Activated CD4-positive, CD25-positive, alpha-beta regulatory T cell (primary cell): ENCODE results near the gene KCNJ10.

Source experiments
- DNase-seq, 4 experiments: peaks; one replicate each; lab custom pipeline; 2025; lab: John Stamatoyannopoulos, UW

Gene KCNJ10

GRCh38 chr1:160024195-160024905 is 45.6 kb downstream of the KCNJ10 start:
- no peak for DNase-seq

GRCh38 chr1:160022330-160023310 is 47.3 kb downstream of the KCNJ10 start:
- no peak for DNase-seq

GRCh38 chr1:160021376-160022074 is 48.4 kb downstream of the KCNJ10 start:
- DNase-seq: no peak

- DNase-seq: no peak
Measured at GRCh38 chr1:160020196-160020595, 49.8 kb downstream of the KCNJ10 start.

GRCh38 chr1:160018900-160019299 is 51.1 kb downstream of the KCNJ10 start:
- DNase-seq: no peak

- no peak for DNase-seq
Measured at GRCh38 chr1:160018347-160018746, 51.6 kb downstream of the KCNJ10 start.

- no peak for DNase-seq
Measured at GRCh38 chr1:160017592-160017991, 52.4 kb downstream of the KCNJ10 start.

- no peak for DNase-seq
Measured at GRCh38 chr1:160011781-160012180, 58.2 kb downstream of the KCNJ10 start.

- no peak for DNase-seq
Measured at GRCh38 chr1:160009801-160010200, 60.2 kb downstream of the KCNJ10 start.

- no peak for DNase-seq
Measured at GRCh38 chr1:160009081-160009480, 60.9 kb downstream of the KCNJ10 start.

GRCh38 chr1:160007577-160008200 is 62.3 kb downstream of the KCNJ10 start:
- no peak for DNase-seq

- peak in 3 of 4 experiments; percentile 43 to 58 (median 48) for DNase-seq
Measured at GRCh38 chr1:160006312-160006940, 63.5 kb downstream of the KCNJ10 start.

GRCh38 chr1:160005070-160005469 is 64.9 kb downstream of the KCNJ10 start:
- no peak for DNase-seq

GRCh38 chr1:160004425-160004824 is 65.5 kb downstream of the KCNJ10 start:
- DNase-seq: no peak

GRCh38 chr1:160004001-160004400 is 66.0 kb downstream of the KCNJ10 start:
- no peak for DNase-seq

GRCh38 chr1:160001440-160001839 is 68.5 kb downstream of the KCNJ10 start:
- no peak for DNase-seq

GRCh38 chr1:159999204-159999603 is 70.8 kb downstream of the KCNJ10 start:
- no peak for DNase-seq

GRCh38 chr1:159996653-159997052 is 73.3 kb downstream of the KCNJ10 start:
- no peak for DNase-seq

- DNase-seq: no peak
Measured at GRCh38 chr1:159994896-159995295, 75.1 kb downstream of the KCNJ10 start.

- DNase-seq: no peak
Measured at GRCh38 chr1:159993911-159994310, 76.0 kb downstream of the KCNJ10 start.

- no peak for DNase-seq
Measured at GRCh38 chr1:159992161-159992560, 77.8 kb downstream of the KCNJ10 start.
